ENCODE measurements around the gene DOCK3.

GRCh38 chr3:51099794-51100535, 425.2 kb downstream of the DOCK3 start:
- TF ChIP-seq PRRX2 (CRISPR knock-in tag; IDR thresholded peaks at IDR 0.05) (no peak), MYBL2 (CRISPR knock-in tag; IDR thresholded peaks at IDR 0.05) (no peak)

Data from WTC11 (cell line).